ENCODE measurements around the gene KHDC4. TPM values are rescaled to one million over a fixed set of nuclear protein-coding genes. Genes with fewer than 3 reads are reported as not detected.

KHDC4 gene
- total and polyA plus RNA-seq, 12 donors = 14.3 to 33.8 (median 22.0) TPM

- no peaks in the 10 kb centered on the region for H3K9me3 ChIP-seq
- peaks cover 0 to 85% (median 18%) of the 10 kb centered on the region in 9 donors for H3K36me3 ChIP-seq
- no peaks in the 10 kb centered on the region for H3K27me3 ChIP-seq
- TF ChIP-seq, protein P1, sequence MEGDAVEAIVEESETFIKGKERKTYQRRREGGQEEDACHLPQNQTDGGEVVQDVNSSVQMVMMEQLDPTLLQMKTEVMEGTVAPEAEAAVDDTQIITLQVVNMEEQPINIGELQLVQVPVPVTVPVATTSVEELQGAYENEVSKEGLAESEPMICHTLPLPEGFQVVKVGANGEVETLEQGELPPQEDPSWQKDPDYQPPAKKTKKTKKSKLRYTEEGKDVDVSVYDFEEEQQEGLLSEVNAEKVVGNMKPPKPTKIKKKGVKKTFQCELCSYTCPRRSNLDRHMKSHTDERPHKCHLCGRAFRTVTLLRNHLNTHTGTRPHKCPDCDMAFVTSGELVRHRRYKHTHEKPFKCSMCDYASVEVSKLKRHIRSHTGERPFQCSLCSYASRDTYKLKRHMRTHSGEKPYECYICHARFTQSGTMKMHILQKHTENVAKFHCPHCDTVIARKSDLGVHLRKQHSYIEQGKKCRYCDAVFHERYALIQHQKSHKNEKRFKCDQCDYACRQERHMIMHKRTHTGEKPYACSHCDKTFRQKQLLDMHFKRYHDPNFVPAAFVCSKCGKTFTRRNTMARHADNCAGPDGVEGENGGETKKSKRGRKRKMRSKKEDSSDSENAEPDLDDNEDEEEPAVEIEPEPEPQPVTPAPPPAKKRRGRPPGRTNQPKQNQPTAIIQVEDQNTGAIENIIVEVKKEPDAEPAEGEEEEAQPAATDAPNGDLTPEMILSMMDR (IDR thresholded peaks at IDR 0.05) = no peak
- no peak overlapping the region for H3K27ac ChIP-seq
- no peaks in the 10 kb centered on the region for H3K4me1 ChIP-seq
- no peak overlapping the region for H3K4me3 ChIP-seq
- ATAC-seq (no peak), DNase-seq (no peak)
- intact Hi-C loops (cut with DNase I) = no loop called here
Measured at GRCh38 chr1:155882235-155882634, 52.0 kb downstream of the KHDC4 start.

- DNase-seq (no peak), ATAC-seq (no peak)
- TF ChIP-seq, protein P1 (IDR thresholded peaks at IDR 0.05) = no peak
- Histone ChIP-seq H3K36me3 (peaks cover 0 to 75% (median 18%) of the 10 kb centered on the region in 9 donors), H3K27ac (no peak overlapping the region), H3K27me3 (no peaks in the 10 kb centered on the region), H3K4me1 (no peaks in the 10 kb centered on the region), H3K4me3 (no peak overlapping the region), H3K9me3 (no peaks in the 10 kb centered on the region)
- intact Hi-C loops (cut with DNase I) = no loop called here
- whole genome bisulfite sequencing, 2 donors = 91 to 94% methylated on average over 6 of the region's 6 CpGs
Measured at GRCh38 chr1:155880950-155881349, 53.3 kb downstream of the KHDC4 start.

DNA sequence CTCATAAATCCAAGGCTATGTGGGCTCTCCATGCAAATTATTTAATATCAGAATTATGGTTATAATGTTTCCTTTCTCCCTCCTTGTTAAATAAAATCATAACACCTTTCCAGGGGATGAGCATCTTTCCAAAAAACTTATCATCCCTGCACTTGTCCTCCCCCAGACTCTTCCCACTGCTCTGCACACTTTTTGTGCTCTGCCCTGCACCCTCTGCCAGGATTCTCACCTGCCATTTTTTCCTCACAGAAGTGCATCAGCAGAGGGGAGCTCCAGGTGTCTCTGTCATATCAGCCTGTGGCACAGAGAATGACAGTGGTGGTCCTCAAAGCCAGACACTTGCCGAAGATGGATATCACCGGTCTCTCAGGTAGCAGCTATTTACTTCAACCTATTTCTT, 54.0 kb downstream of the KHDC4 start:
- ATAC-seq = no peak
- WGBS, 2 donors = 94 to 96% methylated on average over 2 of the region's 2 CpGs
- intact Hi-C loops (cut with DNase I) = no loop called here
- H3K4me3 ChIP-seq = no peak overlapping the region
- no peak for DNase-seq
- peaks cover 0 to 76% (median 18%) of the 10 kb centered on the region in 9 donors for H3K36me3 ChIP-seq
- TF ChIP-seq, protein P1 (IDR thresholded peaks at IDR 0.05) = no peak
- H3K4me1 ChIP-seq = no peaks in the 10 kb centered on the region
- H3K9me3 ChIP-seq = no peaks in the 10 kb centered on the region
- no peak overlapping the region for H3K27ac ChIP-seq
- H3K27me3 ChIP-seq = no peaks in the 10 kb centered on the region

GRCh38 chr1:155877945-155878344, 56.3 kb downstream of the KHDC4 start:
- ATAC-seq (no peak), DNase-seq (no peak)
- intact Hi-C loops (cut with DNase I) = no loop called here
- Histone ChIP-seq H3K27me3 (no peaks in the 10 kb centered on the region), H3K9me3 (no peaks in the 10 kb centered on the region), H3K36me3 (peaks cover 0 to 67% (median 17%) of the 10 kb centered on the region in 9 donors), H3K4me1 (no peaks in the 10 kb centered on the region), H3K27ac (no peak overlapping the region), H3K4me3 (no peak overlapping the region)
- TF ChIP-seq, protein P1 (IDR thresholded peaks at IDR 0.05) = no peak
- WGBS, 2 donors = 91 to 96% methylated on average over 2 of the region's 2 CpGs
